ENCODE results near the gene CMIP.

DNA sequence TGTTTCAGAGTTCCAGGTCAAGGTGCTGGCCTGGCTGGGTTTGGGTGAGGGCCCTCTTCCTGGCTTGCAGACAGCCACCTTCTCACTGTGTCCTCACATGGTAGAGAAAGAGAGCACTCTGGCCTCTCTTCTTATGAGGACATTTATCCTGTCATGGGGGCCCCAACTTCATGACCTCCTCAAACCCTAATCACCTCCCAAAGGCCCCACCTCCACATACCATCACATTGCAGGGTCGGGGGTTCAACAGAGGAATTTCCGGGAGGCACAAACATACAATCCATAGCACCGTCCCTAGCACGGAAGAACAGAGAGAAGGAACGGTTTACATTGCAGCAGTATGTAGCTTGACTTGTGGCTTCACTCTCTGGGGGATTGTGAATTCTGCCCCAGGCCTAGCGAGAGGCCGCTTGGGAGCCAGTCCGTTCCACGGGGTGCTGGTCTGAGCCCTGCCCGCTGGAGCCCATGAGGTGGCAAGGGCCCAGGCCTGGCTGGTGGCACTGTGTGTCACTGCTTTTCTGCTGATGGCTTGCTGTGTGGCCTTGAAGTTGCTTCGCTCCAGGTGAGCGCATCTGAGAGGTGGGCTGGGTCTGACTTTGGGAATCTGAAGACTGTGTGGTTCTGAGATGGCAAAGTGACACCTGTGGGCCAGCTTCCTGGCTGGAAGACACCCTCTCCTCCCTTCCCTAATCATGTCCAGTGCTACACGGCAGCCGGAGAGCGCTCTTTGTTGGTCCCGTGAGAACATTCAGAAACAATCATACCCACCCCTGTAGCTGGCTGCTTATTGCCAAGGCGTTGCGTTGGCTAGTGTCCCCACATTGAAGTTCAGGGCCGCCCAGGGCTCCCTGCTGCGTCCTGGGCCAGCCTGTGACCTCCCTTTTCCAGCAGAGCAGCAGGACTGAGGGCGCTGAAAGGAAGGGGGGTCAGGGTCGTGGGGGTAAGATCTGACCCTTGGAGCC is 98.3 kb downstream of the CMIP start:
- TF ChIP-seq, protein P1, sequence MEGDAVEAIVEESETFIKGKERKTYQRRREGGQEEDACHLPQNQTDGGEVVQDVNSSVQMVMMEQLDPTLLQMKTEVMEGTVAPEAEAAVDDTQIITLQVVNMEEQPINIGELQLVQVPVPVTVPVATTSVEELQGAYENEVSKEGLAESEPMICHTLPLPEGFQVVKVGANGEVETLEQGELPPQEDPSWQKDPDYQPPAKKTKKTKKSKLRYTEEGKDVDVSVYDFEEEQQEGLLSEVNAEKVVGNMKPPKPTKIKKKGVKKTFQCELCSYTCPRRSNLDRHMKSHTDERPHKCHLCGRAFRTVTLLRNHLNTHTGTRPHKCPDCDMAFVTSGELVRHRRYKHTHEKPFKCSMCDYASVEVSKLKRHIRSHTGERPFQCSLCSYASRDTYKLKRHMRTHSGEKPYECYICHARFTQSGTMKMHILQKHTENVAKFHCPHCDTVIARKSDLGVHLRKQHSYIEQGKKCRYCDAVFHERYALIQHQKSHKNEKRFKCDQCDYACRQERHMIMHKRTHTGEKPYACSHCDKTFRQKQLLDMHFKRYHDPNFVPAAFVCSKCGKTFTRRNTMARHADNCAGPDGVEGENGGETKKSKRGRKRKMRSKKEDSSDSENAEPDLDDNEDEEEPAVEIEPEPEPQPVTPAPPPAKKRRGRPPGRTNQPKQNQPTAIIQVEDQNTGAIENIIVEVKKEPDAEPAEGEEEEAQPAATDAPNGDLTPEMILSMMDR (conservative IDR thresholded peaks at IDR 0.05 in 1 of 2, IDR thresholded peaks at IDR 0.05 in 1 of 2; ENCODE audit: extremely low read depth in 1 of 2, insufficient read depth in 1 of 2, low read depth in 1 of 2, low read length in 2 of 2): no peak
- no peak for TF ChIP-seq EZH2 (IDR thresholded peaks at IDR 0.05; ENCODE audit: borderline replicate concordance, low read length)
